ENCODE results near the gene ERN1. TPM values are rescaled to one million over a fixed set of nuclear protein-coding genes. Genes with fewer than 3 reads are reported as not detected.

ERN1 gene
- total and polyA plus RNA-seq, 2 donors (not counting 3 experiments of a cell fraction or from before 2014, with no cell fraction given) = 9.1 to 21.5 TPM

DNA sequence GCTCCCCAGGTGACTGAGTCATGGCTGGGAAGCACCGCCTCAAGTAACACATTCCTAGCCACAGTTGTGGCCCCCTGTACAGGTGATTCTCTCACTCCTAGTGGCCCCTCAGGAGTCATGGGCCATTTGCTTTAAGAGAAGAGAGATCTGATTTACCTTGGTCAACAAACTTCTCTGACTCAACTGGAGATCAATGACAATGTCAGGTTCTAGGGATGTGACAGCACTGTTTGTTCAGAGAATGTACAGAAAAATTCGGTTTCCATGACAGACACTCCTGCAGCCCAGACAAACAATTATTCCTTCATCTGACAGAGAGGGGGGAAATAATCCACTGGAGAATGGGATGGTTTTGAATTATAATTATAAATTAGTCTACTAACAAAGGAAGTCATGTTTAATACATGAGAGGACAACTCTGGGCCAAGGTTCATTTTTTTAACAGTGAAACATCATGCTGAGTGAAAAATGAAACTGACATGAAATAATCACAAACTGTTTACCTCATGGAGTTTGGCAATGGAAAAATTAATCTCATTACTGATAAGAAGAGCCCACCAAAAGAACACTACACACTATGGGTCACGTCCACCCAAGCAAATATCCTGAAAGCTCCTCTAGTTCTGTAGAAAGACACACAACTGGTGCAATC, 9.7 kb downstream of the ERN1 start:
- Histone ChIP-seq H3K27ac (ENCODE audit: insufficient read depth, low read depth, low read length) (no peak overlapping the region), H4K20me1 (replicated peaks; ENCODE audit: control insufficient read depth, extremely low read depth, insufficient read depth, low read length) (no peaks in the 10 kb centered on the region), H3K27me3 (ENCODE audit: control insufficient read depth in 2 of 2, insufficient read depth in 2 of 2, low read length in 2 of 2) (no peaks in the 10 kb centered on the region), H3K4me1 (ENCODE audit: control insufficient read depth, extremely low read depth, insufficient read depth, low read length) (no peaks in the 10 kb centered on the region), H3K9me3 (replicated peaks; ENCODE audit: control insufficient read depth, insufficient read depth, low read length) (no peaks in the 10 kb centered on the region), H3K4me3 (replicated peaks in 1 of 3; ENCODE audit: insufficient read depth in 1 of 3, low read depth in 1 of 3, low read length in 3 of 3) (no peak overlapping the region), H3K36me3 (ENCODE audit: control insufficient read depth in 2 of 2, extremely low read depth in 1 of 2, insufficient read depth in 2 of 2, low read length in 2 of 2) (no peaks in the 10 kb centered on the region), H2AFZ (ENCODE audit: low read depth, low read length) (no peak overlapping the region), H3K9ac (replicated peaks; ENCODE audit: extremely low read depth, insufficient read depth, low read length) (no peak overlapping the region), H3K4me2 (ENCODE audit: insufficient read depth, low read length) (no peak overlapping the region), H3K79me2 (ENCODE audit: control insufficient read depth, insufficient read depth, low read length) (peaks cover 11% of the 10 kb centered on the region), H3K9me1 (replicated peaks; ENCODE audit: control insufficient read depth, extremely low read depth, insufficient read depth, low read length) (no peaks in the 10 kb centered on the region)
- DNase-seq (ENCODE audit: low read depth, low spot score) (no peak), FAIRE-seq (no peak)
- intact Hi-C loops (cut with micrococcal nuclease) (no loop called here), dilution Hi-C loops (cut with MboI; ENCODE audit: extremely low pct_ligation_motif_present, low sequenced_read_pairs) (no loop called here)
- CTCF ChIA-PET = interaction anchor here (1.0 to 1.7 kb wide), 3 partner anchors 24 to 91 kb away, joined by 4 to 5 read pairs (median 5); no protein-coding TSS in a partner anchor
- BruUV-seq (replicated peaks) = no TSS peak
- POLR2A ChIA-PET = no interaction called here
- TF ChIP-seq JUN (IDR thresholded peaks at IDR 0.05; ENCODE audit: borderline replicate concordance, insufficient read depth, insufficient read length, low read depth) (no peak), CTCF (IDR thresholded peaks at IDR 0.05; ENCODE audit: extremely low read depth in 1 of 2, insufficient read depth in 1 of 2, low read depth in 1 of 2, low read length in 2 of 2) (no peak)
